ENCODE results near the gene PPIG.

DNA sequence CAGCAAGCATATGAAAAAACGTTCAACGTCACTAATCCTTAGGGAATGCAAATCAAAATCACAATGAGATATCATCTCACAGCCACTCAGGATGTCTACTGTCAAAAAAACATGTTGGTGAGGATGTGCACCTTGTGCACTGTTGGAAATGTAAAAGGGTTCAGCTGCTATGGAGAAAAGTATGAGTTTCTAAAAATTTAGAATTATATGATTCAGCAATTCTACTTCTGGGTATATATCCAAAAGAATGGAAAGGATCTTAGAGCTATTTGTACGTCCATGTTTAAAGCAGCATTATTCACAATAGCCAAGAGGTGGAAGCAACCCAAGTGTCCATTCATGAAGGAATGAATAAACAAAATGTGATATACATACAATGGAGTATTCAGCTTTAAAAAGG is 60.0 kb downstream of the PPIG start:
- TF ChIP-seq, protein P1, sequence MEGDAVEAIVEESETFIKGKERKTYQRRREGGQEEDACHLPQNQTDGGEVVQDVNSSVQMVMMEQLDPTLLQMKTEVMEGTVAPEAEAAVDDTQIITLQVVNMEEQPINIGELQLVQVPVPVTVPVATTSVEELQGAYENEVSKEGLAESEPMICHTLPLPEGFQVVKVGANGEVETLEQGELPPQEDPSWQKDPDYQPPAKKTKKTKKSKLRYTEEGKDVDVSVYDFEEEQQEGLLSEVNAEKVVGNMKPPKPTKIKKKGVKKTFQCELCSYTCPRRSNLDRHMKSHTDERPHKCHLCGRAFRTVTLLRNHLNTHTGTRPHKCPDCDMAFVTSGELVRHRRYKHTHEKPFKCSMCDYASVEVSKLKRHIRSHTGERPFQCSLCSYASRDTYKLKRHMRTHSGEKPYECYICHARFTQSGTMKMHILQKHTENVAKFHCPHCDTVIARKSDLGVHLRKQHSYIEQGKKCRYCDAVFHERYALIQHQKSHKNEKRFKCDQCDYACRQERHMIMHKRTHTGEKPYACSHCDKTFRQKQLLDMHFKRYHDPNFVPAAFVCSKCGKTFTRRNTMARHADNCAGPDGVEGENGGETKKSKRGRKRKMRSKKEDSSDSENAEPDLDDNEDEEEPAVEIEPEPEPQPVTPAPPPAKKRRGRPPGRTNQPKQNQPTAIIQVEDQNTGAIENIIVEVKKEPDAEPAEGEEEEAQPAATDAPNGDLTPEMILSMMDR (IDR thresholded peaks at IDR 0.05) = no peak
- TF ChIP-seq ZFX (IDR thresholded peaks at IDR 0.05; ENCODE audit: borderline replicate concordance) = no peak
